Astrocyte of the cerebellum (primary cell): ENCODE measurements around the gene ABCD3.
"Not testable (repeated sequence)": the region's sequence is repeated elsewhere in the genome, so short reads cannot be mapped to it uniquely, and the experiment has no call there.

ENCODE experiments used
- DNase-seq: peaks from one replicate; pipeline ENCODE4 v3.0.0-alpha.2; 2011; ENCODE audit warnings: low read depth
- H3K4me3 ChIP-seq: 2 replicates; pipeline ENCODE4 v1.5.1; 2011; ENCODE audit warnings: mild to moderate bottlenecking, low read depth, low read length, moderate library complexity
- CTCF ChIP-seq: IDR thresholded peaks from 2 replicates; pipeline ENCODE4 v1.5.1; 2012; ENCODE audit warnings: low read length, low read depth, moderate library complexity, mild to moderate bottlenecking; ENCODE audit errors: missing control alignments
- in situ Hi-C: cut with HindIII; loops from 2 replicates; pipeline ENCODE4 v1.10.0; 2017; ENCODE audit warnings: low sequenced_read_pairs

The ABCD3 gene

DNA sequence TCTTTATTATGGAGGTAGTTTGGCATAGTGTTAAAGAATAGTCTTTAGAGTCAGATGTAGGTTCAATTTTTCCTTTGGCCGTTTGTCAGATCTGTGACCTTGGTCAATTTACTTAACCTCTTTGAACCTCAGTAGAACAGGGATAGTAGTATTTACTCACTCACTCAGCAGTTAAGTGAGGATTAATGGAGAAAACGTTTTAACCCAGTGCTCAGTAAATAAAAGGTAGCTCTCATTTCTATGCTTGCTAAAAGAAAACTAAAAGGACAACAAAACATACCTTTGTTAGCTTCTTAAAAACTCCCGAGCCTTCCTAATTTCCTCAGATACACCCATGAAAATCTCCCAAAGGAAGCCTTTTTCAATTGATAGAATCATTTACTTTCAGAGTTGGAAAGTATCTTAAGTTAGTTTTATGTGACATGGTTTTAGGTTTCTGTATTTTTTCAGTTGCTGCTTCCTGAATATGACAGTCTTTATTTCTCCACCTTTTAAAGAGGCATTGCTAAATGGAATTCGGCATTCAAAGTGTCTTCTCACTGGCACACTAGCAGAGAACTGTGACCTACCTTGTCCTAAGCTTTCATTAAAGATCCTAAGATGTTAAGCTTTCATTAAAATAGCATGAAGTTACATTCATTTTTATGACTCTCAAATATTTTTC, 7.8 kb downstream of the ABCD3 start:
- no peak for TF ChIP-seq CTCF
- in situ Hi-C loops, result no loop called here
- H3K4me3 ChIP-seq, result no peak overlapping the region
- DNase-seq, result no peak

GRCh38 chr1:94426485-94426870, 8.3 kb downstream of the ABCD3 start:
- H3K4me3 ChIP-seq, DNase-seq, in situ Hi-C loops: not testable (repeated sequence)

DNA sequence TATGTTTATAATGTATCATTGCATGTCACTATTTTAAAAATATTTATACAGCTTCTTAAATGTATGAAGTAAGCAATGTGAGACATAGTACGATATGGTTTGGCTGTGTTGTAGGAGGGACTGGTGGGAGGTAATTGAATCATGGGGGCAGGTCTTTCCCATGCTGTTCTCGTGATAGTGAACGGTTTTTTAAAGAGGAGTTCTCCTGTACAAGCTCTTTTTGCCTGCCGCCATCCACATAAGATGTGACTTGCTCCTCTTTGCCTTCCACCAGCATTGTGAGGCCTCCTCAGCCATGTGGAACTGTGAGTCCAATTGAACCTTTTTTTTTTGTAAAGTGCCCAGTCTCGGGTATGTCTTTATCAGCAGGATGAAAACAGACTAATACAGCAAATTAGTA, 10.3 kb downstream of the ABCD3 start:
- no peak for DNase-seq
- H3K4me3 ChIP-seq, result no peak overlapping the region
- in situ Hi-C loops, result no loop called here
- no peak for TF ChIP-seq CTCF

GRCh38 chr1:94428927-94429528, 10.8 kb downstream of the ABCD3 start:
- DNase-seq, H3K4me3 ChIP-seq, in situ Hi-C loops: not testable (repeated sequence)

GRCh38 chr1:94430066-94430465, 11.9 kb downstream of the ABCD3 start:
- H3K4me3 ChIP-seq, in situ Hi-C loops, DNase-seq: not testable (repeated sequence)

DNA sequence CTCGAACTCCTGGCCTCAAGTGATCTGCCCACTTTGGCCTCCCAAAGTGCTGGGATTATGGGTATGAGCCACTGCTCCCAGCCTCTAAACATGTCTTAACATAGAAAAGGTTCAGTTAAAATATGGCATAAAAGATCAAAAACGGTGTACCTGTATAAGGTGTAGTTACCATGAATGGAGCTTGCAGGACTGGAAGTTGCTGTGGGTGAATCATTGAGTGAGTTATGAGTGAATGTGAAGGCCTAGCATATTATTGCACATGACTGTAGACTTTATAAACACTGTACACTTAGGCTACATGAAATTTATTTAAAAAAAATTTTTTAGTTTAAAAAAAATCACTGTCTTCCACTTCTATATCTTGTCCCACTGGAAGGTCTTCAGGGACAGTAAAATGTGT, 15.7 kb downstream of the ABCD3 start:
- no peak overlapping the region for H3K4me3 ChIP-seq
- DNase-seq, result no peak
- no peak for TF ChIP-seq CTCF
- in situ Hi-C loops, result no loop called here

- in situ Hi-C loops, result no loop called here
- no peak overlapping the region for H3K4me3 ChIP-seq
- TF ChIP-seq CTCF, result no peak
- no peak for DNase-seq
Observed at GRCh38 chr1:94434365-94435045, 16.3 kb downstream of the ABCD3 start.

- no peak overlapping the region for H3K4me3 ChIP-seq
- TF ChIP-seq CTCF, result no peak
- DNase-seq, result no peak
- in situ Hi-C loops, result no loop called here
Observed at GRCh38 chr1:94438692-94439276, 20.6 kb downstream of the ABCD3 start.
